ENCODE results near the gene RGS16.

DNA sequence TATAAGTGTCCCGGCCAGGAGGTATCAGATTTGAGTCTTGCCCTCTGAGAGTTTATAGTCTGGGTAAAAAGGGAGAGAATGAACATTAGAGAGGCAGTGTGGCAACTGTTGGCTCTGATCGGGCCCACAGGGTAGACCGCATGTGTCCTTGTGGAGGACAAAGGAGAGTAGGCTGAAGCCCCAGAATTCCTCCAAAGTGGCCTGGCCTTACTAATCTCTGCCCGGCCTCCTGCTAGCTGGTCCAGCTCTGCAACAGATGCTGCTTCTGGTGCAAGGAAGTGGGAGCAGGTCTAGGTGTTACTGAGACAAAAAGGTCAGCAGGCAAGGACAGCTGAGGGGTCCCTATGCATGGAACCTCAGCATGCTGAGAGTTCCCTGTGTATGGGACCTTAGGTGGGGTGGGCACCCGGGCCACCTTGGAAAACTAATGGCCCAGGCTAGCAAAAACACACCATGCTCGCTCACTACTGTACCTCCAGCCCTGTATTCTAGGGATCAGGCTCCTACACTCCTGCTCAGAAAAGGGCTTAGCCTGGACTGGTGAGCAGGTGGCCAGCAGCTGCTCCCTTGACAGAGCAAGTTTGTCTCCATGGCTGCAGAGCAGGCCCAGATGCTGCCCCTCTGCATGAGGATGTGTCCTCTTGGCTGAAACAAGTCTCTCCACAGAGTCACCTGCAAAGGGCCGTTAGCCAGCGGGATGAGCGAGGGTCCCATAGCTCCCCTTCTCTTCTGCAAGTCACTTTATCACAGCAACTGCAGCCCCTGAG, 30.3 kb upstream of the RGS16 start:
- TF ChIP-seq, protein P1, sequence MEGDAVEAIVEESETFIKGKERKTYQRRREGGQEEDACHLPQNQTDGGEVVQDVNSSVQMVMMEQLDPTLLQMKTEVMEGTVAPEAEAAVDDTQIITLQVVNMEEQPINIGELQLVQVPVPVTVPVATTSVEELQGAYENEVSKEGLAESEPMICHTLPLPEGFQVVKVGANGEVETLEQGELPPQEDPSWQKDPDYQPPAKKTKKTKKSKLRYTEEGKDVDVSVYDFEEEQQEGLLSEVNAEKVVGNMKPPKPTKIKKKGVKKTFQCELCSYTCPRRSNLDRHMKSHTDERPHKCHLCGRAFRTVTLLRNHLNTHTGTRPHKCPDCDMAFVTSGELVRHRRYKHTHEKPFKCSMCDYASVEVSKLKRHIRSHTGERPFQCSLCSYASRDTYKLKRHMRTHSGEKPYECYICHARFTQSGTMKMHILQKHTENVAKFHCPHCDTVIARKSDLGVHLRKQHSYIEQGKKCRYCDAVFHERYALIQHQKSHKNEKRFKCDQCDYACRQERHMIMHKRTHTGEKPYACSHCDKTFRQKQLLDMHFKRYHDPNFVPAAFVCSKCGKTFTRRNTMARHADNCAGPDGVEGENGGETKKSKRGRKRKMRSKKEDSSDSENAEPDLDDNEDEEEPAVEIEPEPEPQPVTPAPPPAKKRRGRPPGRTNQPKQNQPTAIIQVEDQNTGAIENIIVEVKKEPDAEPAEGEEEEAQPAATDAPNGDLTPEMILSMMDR (IDR thresholded peaks at IDR 0.05; ENCODE audit: insufficient read depth, low read length), result no peak
- TF ChIP-seq POLR2AphosphoS5 (IDR thresholded peaks at IDR 0.05; ENCODE audit: low read depth) (no peak), GABPA (IDR thresholded peaks at IDR 0.05; ENCODE audit: low read depth) (no peak)
